Right atrium auricular region (tissue), 2 donors: ENCODE results near the gene ENPP7. TPM values are rescaled to one million over a fixed set of nuclear protein-coding genes. Genes with fewer than 3 reads are reported as not detected.

Experiments
- DNase-seq: peaks from one replicate; pipeline ENCODE4 v3.0.0-alpha.2; 2019; ENCODE audit warnings: low spot score
- H3K27ac ChIP-seq, 2 donors: fragments of 200-600 bp; sonication (generic); 1 replicate in 1 of 2; 2 replicates in 1 of 2; pipeline ENCODE4 v1.5.1; 2016 to 2019
- H3K27me3 ChIP-seq, 2 donors: fragments of 200-600 bp; sonication (generic); one replicate each; pipeline versions ENCODE4 v1.5.1 to v1.6.0; 2017 to 2019
- H3K36me3 ChIP-seq: fragments of 200-600 bp; sonication (generic); one replicate; pipeline ENCODE4 v1.5.1; 2016
- H3K4me1 ChIP-seq, 2 donors: fragments of 200-600 bp; sonication (generic); one replicate each; pipeline versions ENCODE4 v1.5.1 to v1.6.0; 2017 to 2019
- H3K4me3 ChIP-seq, 2 donors: fragments of 200-600 bp; sonication (generic); 1 replicate in 1 of 2; 2 replicates in 1 of 2; pipeline ENCODE4 v1.5.1; 2017 to 2019; ENCODE audit warnings: mild to moderate bottlenecking in 1 of 2, moderate library complexity in 1 of 2
- H3K9me3 ChIP-seq, 2 donors: fragments of 200-600 bp; sonication (generic); one replicate each; pipeline ENCODE4 v1.5.1; 2019
- CTCF ChIP-seq, 2 donors: fragments of 200-600 bp; sonication (generic); IDR thresholded peaks; one replicate each; pipeline ENCODE4 v1.5.1; 2019; ENCODE audit warnings: antibody characterized with exemption in 2 of 2
- total RNA-seq, 2 donors: library from RNA; depleted of rRNA; stranded (reverse); fragments of >200 nt; gene quantifications; one replicate each; pipeline ENCODE4 v1.1.0, GENCODE V29; 2016

ENPP7 gene
- total RNA-seq, 2 donors from 2014 or later = not detected

- H3K27ac ChIP-seq = no peak overlapping the region
- no peak for DNase-seq
- H3K9me3 ChIP-seq = no peaks in the 10 kb centered on the region
- peaks cover 11 to 42% of the 10 kb centered on the region in 2 donors for H3K27me3 ChIP-seq
- TF ChIP-seq CTCF (IDR thresholded peaks at IDR 0.05) = no peak
- no peaks in the 10 kb centered on the region for H3K36me3 ChIP-seq
- peaks cover 0 to 22% of the 10 kb centered on the region in 2 donors for H3K4me1 ChIP-seq
- no peak overlapping the region for H3K4me3 ChIP-seq
Observed at GRCh38 chr17:79746889-79747507, 16.3 kb downstream of the ENPP7 start.

- no peak for TF ChIP-seq CTCF (IDR thresholded peaks at IDR 0.05)
- Histone ChIP-seq H3K27ac (no peak overlapping the region), H3K4me3 (no peak overlapping the region), H3K27me3 (peaks cover 11 to 42% of the 10 kb centered on the region in 2 donors), H3K36me3 (no peaks in the 10 kb centered on the region), H3K9me3 (no peaks in the 10 kb centered on the region), H3K4me1 (peaks cover 0 to 19% of the 10 kb centered on the region in 2 donors)
- no peak for DNase-seq
Observed at GRCh38 chr17:79747508-79748294, 17.0 kb downstream of the ENPP7 start.

- Histone ChIP-seq H3K27me3 (peaks cover 11 to 42% of the 10 kb centered on the region in 2 donors), H3K4me1 (peaks cover 0 to 19% of the 10 kb centered on the region in 2 donors), H3K36me3 (no peaks in the 10 kb centered on the region), H3K4me3 (no peak overlapping the region), H3K9me3 (no peaks in the 10 kb centered on the region), H3K27ac (no peak overlapping the region)
- no peak for TF ChIP-seq CTCF (IDR thresholded peaks at IDR 0.05)
- no peak for DNase-seq
Observed at GRCh38 chr17:79748295-79749099, 17.8 kb downstream of the ENPP7 start.

- Histone ChIP-seq H3K27ac (no peak overlapping the region), H3K36me3 (no peaks in the 10 kb centered on the region), H3K9me3 (no peaks in the 10 kb centered on the region), H3K4me1 (peaks cover 0 to 19% of the 10 kb centered on the region in 2 donors), H3K27me3 (peaks cover 11 to 42% of the 10 kb centered on the region in 2 donors), H3K4me3 (no peak overlapping the region)
- DNase-seq = no peak
- no peak for TF ChIP-seq CTCF (IDR thresholded peaks at IDR 0.05)
Observed at GRCh38 chr17:79749156-79749815, 18.5 kb downstream of the ENPP7 start.

- no peaks in the 10 kb centered on the region for H3K9me3 ChIP-seq
- H3K36me3 ChIP-seq = no peaks in the 10 kb centered on the region
- peaks cover 11 to 42% of the 10 kb centered on the region in 2 donors for H3K27me3 ChIP-seq
- no peak for TF ChIP-seq CTCF (IDR thresholded peaks at IDR 0.05)
- no peak overlapping the region for H3K27ac ChIP-seq
- no peak for DNase-seq
- no peak overlapping the region for H3K4me3 ChIP-seq
- H3K4me1 ChIP-seq = peaks cover 0 to 19% of the 10 kb centered on the region in 2 donors
Observed at GRCh38 chr17:79749958-79750357, 19.2 kb downstream of the ENPP7 start.
